Duodenal mucosa (tissue), 2 donors: ENCODE measurements around the gene DTNA.

ENCODE experiments used
- H3K27ac ChIP-seq: one replicate; pipeline ENCODE4 v1.7.0; 2013; ENCODE audit warnings: low read depth, low read length
- H3K27me3 ChIP-seq, 2 donors: one replicate each; pipeline ENCODE4 v1.7.0; 2013; ENCODE audit warnings: low read length in 2 of 2, control low read depth in 1 of 2; ENCODE audit not compliant: insufficient read depth in 2 of 2, control insufficient read depth in 1 of 2
- H3K36me3 ChIP-seq, 2 donors: one replicate each; pipeline ENCODE4 v1.7.0; 2013; ENCODE audit warnings: low read length in 2 of 2, control low read depth in 1 of 2; ENCODE audit not compliant: insufficient read depth in 2 of 2, control insufficient read depth in 1 of 2
- H3K4me1 ChIP-seq, 2 donors: one replicate each; pipeline ENCODE4 v1.7.0; 2013; ENCODE audit warnings: low read length in 2 of 2, control low read depth in 1 of 2; ENCODE audit not compliant: insufficient read depth in 2 of 2, control insufficient read depth in 1 of 2
- H3K4me3 ChIP-seq, 2 donors: one replicate each; pipeline ENCODE4 v1.7.0; 2013; ENCODE audit warnings: low read length in 2 of 2, low read depth in 1 of 2
- H3K9ac ChIP-seq, 2 donors: one replicate each; pipeline ENCODE4 v1.7.0; 2013; ENCODE audit warnings: low read length in 2 of 2, low read depth in 1 of 2
- H3K9me3 ChIP-seq, 2 donors: one replicate each; pipeline ENCODE4 v1.7.0; 2013; ENCODE audit warnings: low read length in 2 of 2, control low read depth in 1 of 2; ENCODE audit not compliant: control insufficient read depth in 1 of 2

Gene DTNA

GRCh38 chr18:34864836-34865497 is 154.9 kb downstream of the DTNA start:
- Histone ChIP-seq H3K27ac (no peak overlapping the region), H3K4me3 (no peak overlapping the region), H3K36me3 (no peaks in the 10 kb centered on the region), H3K9ac (no peak overlapping the region), H3K27me3 (no peaks in the 10 kb centered on the region), H3K4me1 (no peaks in the 10 kb centered on the region), H3K9me3 (no peaks in the 10 kb centered on the region)

GRCh38 chr18:34866310-34866709 is 156.2 kb downstream of the DTNA start:
- H3K4me1 ChIP-seq = no peaks in the 10 kb centered on the region
- no peaks in the 10 kb centered on the region for H3K9me3 ChIP-seq
- H3K27me3 ChIP-seq = no peaks in the 10 kb centered on the region
- H3K9ac ChIP-seq = no peak overlapping the region
- no peak overlapping the region for H3K27ac ChIP-seq
- no peak overlapping the region for H3K4me3 ChIP-seq
- H3K36me3 ChIP-seq = no peaks in the 10 kb centered on the region

GRCh38 chr18:34866739-34867138 is 156.6 kb downstream of the DTNA start:
- Histone ChIP-seq H3K4me3 (no peak overlapping the region), H3K27me3 (no peaks in the 10 kb centered on the region), H3K36me3 (no peaks in the 10 kb centered on the region), H3K9ac (no peak overlapping the region), H3K9me3 (no peaks in the 10 kb centered on the region), H3K27ac (no peak overlapping the region), H3K4me1 (no peaks in the 10 kb centered on the region)

GRCh38 chr18:34867520-34867919 is 157.4 kb downstream of the DTNA start:
- no peaks in the 10 kb centered on the region for H3K4me1 ChIP-seq

GRCh38 chr18:34870555-34871310 is 160.6 kb downstream of the DTNA start:
- no peak overlapping the region for H3K4me3 ChIP-seq
- H3K4me1 ChIP-seq = no peaks in the 10 kb centered on the region
- no peaks in the 10 kb centered on the region for H3K36me3 ChIP-seq
- H3K27me3 ChIP-seq = no peaks in the 10 kb centered on the region
- no peak overlapping the region for H3K9ac ChIP-seq
- no peaks in the 10 kb centered on the region for H3K9me3 ChIP-seq
- no peak overlapping the region for H3K27ac ChIP-seq

More at GRCh38 chr18:34867520-34867919, 157.4 kb downstream of the DTNA start:
- no peak overlapping the region for H3K27ac ChIP-seq
- H3K36me3 ChIP-seq = no peaks in the 10 kb centered on the region
- no peak overlapping the region for H3K9ac ChIP-seq
- no peaks in the 10 kb centered on the region for H3K27me3 ChIP-seq
- no peaks in the 10 kb centered on the region for H3K9me3 ChIP-seq
- H3K4me3 ChIP-seq = no peak overlapping the region

GRCh38 chr18:34871435-34871834 is 161.3 kb downstream of the DTNA start:
- Histone ChIP-seq H3K27ac (no peak overlapping the region), H3K9me3 (no peaks in the 10 kb centered on the region), H3K27me3 (no peaks in the 10 kb centered on the region), H3K4me1 (no peaks in the 10 kb centered on the region), H3K36me3 (no peaks in the 10 kb centered on the region), H3K4me3 (no peak overlapping the region), H3K9ac (no peak overlapping the region)

GRCh38 chr18:34872066-34872465 is 162.0 kb downstream of the DTNA start:
- no peaks in the 10 kb centered on the region for H3K27me3 ChIP-seq
- H3K27ac ChIP-seq = no peak overlapping the region
- no peaks in the 10 kb centered on the region for H3K36me3 ChIP-seq
- H3K9ac ChIP-seq = no peak overlapping the region
- H3K4me1 ChIP-seq = no peaks in the 10 kb centered on the region
- no peak overlapping the region for H3K4me3 ChIP-seq
- H3K9me3 ChIP-seq = no peaks in the 10 kb centered on the region

GRCh38 chr18:34873986-34874580 is 164.0 kb downstream of the DTNA start:
- H3K9ac ChIP-seq = no peak overlapping the region
- no peaks in the 10 kb centered on the region for H3K36me3 ChIP-seq

GRCh38 chr18:34875150-34875549 is 165.1 kb downstream of the DTNA start:
- no peaks in the 10 kb centered on the region for H3K36me3 ChIP-seq
- no peak overlapping the region for H3K9ac ChIP-seq
- H3K4me3 ChIP-seq = no peak overlapping the region
- no peaks in the 10 kb centered on the region for H3K27me3 ChIP-seq
- no peaks in the 10 kb centered on the region for H3K9me3 ChIP-seq
- no peaks in the 10 kb centered on the region for H3K4me1 ChIP-seq
- H3K27ac ChIP-seq = no peak overlapping the region

More at GRCh38 chr18:34873986-34874580, 164.0 kb downstream of the DTNA start:
- Histone ChIP-seq H3K27ac (no peak overlapping the region), H3K4me1 (no peaks in the 10 kb centered on the region), H3K4me3 (no peak overlapping the region), H3K9me3 (no peaks in the 10 kb centered on the region), H3K27me3 (no peaks in the 10 kb centered on the region)

- Histone ChIP-seq H3K27ac (no peak overlapping the region), H3K36me3 (no peaks in the 10 kb centered on the region), H3K27me3 (no peaks in the 10 kb centered on the region), H3K4me3 (no peak overlapping the region), H3K9me3 (no peaks in the 10 kb centered on the region), H3K9ac (no peak overlapping the region), H3K4me1 (no peaks in the 10 kb centered on the region)
These were observed 170.3 kb downstream of the DTNA start for GRCh38 chr18:34880403-34880802.
